HG03280 (cell line): Measurements from ENCODE around the gene EVA1A.

Experiments
- ATAC-seq: cut with Tn5 transposase; IDR thresholded peaks from one replicate; pipeline ENCODE4 v1.9.1; 2021; ENCODE audit warnings: mild to moderate bottlenecking, moderate library complexity; ENCODE audit not compliant: unreplicated experiment

The EVA1A gene

GRCh38 chr2:75519843-75520242 is 40.9 kb downstream of the EVA1A start:
- ATAC-seq, result no peak

- no peak for ATAC-seq
Observed at GRCh38 chr2:75518638-75519465, 41.9 kb downstream of the EVA1A start.

GRCh38 chr2:75517547-75518230 is 43.0 kb downstream of the EVA1A start:
- no peak for ATAC-seq

GRCh38 chr2:75516378-75517360 is 44.1 kb downstream of the EVA1A start:
- ATAC-seq, result no peak

- ATAC-seq, result no peak
Observed at GRCh38 chr2:75515584-75516368, 45.0 kb downstream of the EVA1A start.

- no peak for ATAC-seq
Observed at GRCh38 chr2:75513616-75514170, 47.0 kb downstream of the EVA1A start.

GRCh38 chr2:75512455-75513212 is 48.1 kb downstream of the EVA1A start:
- ATAC-seq, result no peak

- no peak for ATAC-seq
Observed at GRCh38 chr2:75506101-75506697, 54.5 kb downstream of the EVA1A start.

- ATAC-seq, result no peak
Observed at GRCh38 chr2:75505012-75505411, 55.7 kb downstream of the EVA1A start.

- no peak for ATAC-seq
Observed at GRCh38 chr2:75503048-75503607, 57.6 kb downstream of the EVA1A start.

- no peak for ATAC-seq
Observed at GRCh38 chr2:75500633-75501032, 60.1 kb downstream of the EVA1A start.

- ATAC-seq, result no peak
Observed at GRCh38 chr2:75499534-75499933, 61.2 kb downstream of the EVA1A start.

- no peak for ATAC-seq
Observed at GRCh38 chr2:75498907-75499306, 61.8 kb downstream of the EVA1A start.

- no peak for ATAC-seq
Observed at GRCh38 chr2:75497256-75497655, 63.5 kb downstream of the EVA1A start.

- ATAC-seq, result no peak
Observed at GRCh38 chr2:75495862-75496261, 64.9 kb downstream of the EVA1A start.

GRCh38 chr2:75494137-75494769 is 66.5 kb downstream of the EVA1A start:
- ATAC-seq, result no peak

- ATAC-seq, result no peak
Observed at GRCh38 chr2:75493230-75493629, 67.5 kb downstream of the EVA1A start.

GRCh38 chr2:75491129-75491753 is 69.5 kb downstream of the EVA1A start:
- no peak for ATAC-seq
